Parathyroid adenoma (tissue), 2 donors: Measurements from ENCODE around the gene GALNT9.
"Not testable (repeated sequence)": the region's sequence is repeated elsewhere in the genome, so short reads cannot be mapped to it uniquely, and the experiment has no call there.

Experiments
- H2AFZ ChIP-seq: fragments of 300-600 bp; sonication (generic); one replicate; pipeline ENCODE4 v1.7.0; 2017; ENCODE audit warnings: antibody characterized with exemption, mild to moderate bottlenecking
- H3K27ac ChIP-seq: fragments of 300-600 bp; sonication (generic); one replicate; pipeline ENCODE4 v1.7.0; 2017
- H3K27me3 ChIP-seq: fragments of 300-600 bp; sonication (generic); one replicate; pipeline ENCODE4 v1.7.0; 2017; ENCODE audit warnings: low read length; ENCODE audit not compliant: control insufficient read depth, insufficient read depth
- H3K36me3 ChIP-seq: fragments of 300-600 bp; sonication (generic); one replicate; pipeline ENCODE4 v1.7.0; 2017; ENCODE audit warnings: low read length; ENCODE audit not compliant: control insufficient read depth, insufficient read depth
- H3K4me1 ChIP-seq: fragments of 300-600 bp; sonication (generic); one replicate; pipeline ENCODE4 v1.7.0; 2017; ENCODE audit warnings: control low read depth
- H3K4me2 ChIP-seq: fragments of 300-600 bp; sonication (generic); one replicate; pipeline ENCODE4 v1.7.0; 2017; ENCODE audit warnings: low read length
- H3K4me3 ChIP-seq: fragments of 300-600 bp; sonication (generic); one replicate; pipeline ENCODE4 v1.7.0; 2017; ENCODE audit warnings: low read depth, low read length
- H3K79me2 ChIP-seq: fragments of 300-600 bp; sonication (generic); one replicate; pipeline ENCODE4 v1.7.0; 2017; ENCODE audit warnings: control low read depth
- H3K9ac ChIP-seq: fragments of 300-600 bp; sonication (generic); one replicate; pipeline ENCODE4 v1.7.0; 2017; ENCODE audit warnings: mild to moderate bottlenecking
- H3K9me3 ChIP-seq: fragments of 300-600 bp; sonication (generic); one replicate; pipeline ENCODE4 v1.7.0; 2017; ENCODE audit warnings: low read length; ENCODE audit not compliant: control insufficient read depth
- CTCF ChIP-seq: fragments of 300-600 bp; sonication (generic); IDR thresholded peaks from one replicate; pipeline ENCODE4 v1.7.0; 2017; ENCODE audit warnings: antibody characterized with exemption, mild to moderate bottlenecking
- donor health status: primary hyperparathyroidism.

Gene GALNT9

GRCh38 chr12:132253698-132254480 is 75.5 kb downstream of the GALNT9 start:
- Histone ChIP-seq H2AFZ (no peak overlapping the region), H3K9ac (no peak overlapping the region), H3K27me3 (no peaks in the 10 kb centered on the region), H3K4me3 (no peak overlapping the region), H3K9me3 (no peaks in the 10 kb centered on the region), H3K27ac (no peak overlapping the region), H3K4me1 (no peaks in the 10 kb centered on the region), H3K4me2 (no peak overlapping the region), H3K36me3 (no peaks in the 10 kb centered on the region), H3K79me2 (no peaks in the 10 kb centered on the region)
- TF ChIP-seq CTCF, result no peak

GRCh38 chr12:132252981-132253380 is 76.4 kb downstream of the GALNT9 start:
- not testable (repeated sequence) for H3K27me3 ChIP-seq, H2AFZ ChIP-seq, H3K4me3 ChIP-seq, H3K27ac ChIP-seq, H3K79me2 ChIP-seq, H3K9me3 ChIP-seq, H3K9ac ChIP-seq, H3K4me1 ChIP-seq, H3K36me3 ChIP-seq, H3K4me2 ChIP-seq

GRCh38 chr12:132251741-132252490 is 77.5 kb downstream of the GALNT9 start:
- no peak overlapping the region for H3K27ac ChIP-seq
- no peak overlapping the region for H3K4me2 ChIP-seq
- H2AFZ ChIP-seq, result no peak overlapping the region
- H3K4me1 ChIP-seq, result no peaks in the 10 kb centered on the region
- no peaks in the 10 kb centered on the region for H3K79me2 ChIP-seq
- no peaks in the 10 kb centered on the region for H3K36me3 ChIP-seq
- no peak for TF ChIP-seq CTCF
- no peak overlapping the region for H3K4me3 ChIP-seq
- H3K27me3 ChIP-seq, result no peaks in the 10 kb centered on the region
- no peaks in the 10 kb centered on the region for H3K9me3 ChIP-seq
- H3K9ac ChIP-seq, result no peak overlapping the region

GRCh38 chr12:132251310-132251709 is 78.1 kb downstream of the GALNT9 start:
- H3K4me1 ChIP-seq, result no peaks in the 10 kb centered on the region
- no peak overlapping the region for H3K9ac ChIP-seq
- H2AFZ ChIP-seq, result no peak overlapping the region
- no peak overlapping the region for H3K27ac ChIP-seq
- H3K4me2 ChIP-seq, result no peak overlapping the region
- no peaks in the 10 kb centered on the region for H3K36me3 ChIP-seq
- H3K9me3 ChIP-seq, result no peaks in the 10 kb centered on the region
- no peak overlapping the region for H3K4me3 ChIP-seq
- H3K79me2 ChIP-seq, result no peaks in the 10 kb centered on the region
- TF ChIP-seq CTCF, result no peak
- no peaks in the 10 kb centered on the region for H3K27me3 ChIP-seq

- Histone ChIP-seq H3K4me3 (no peak overlapping the region), H3K79me2 (no peaks in the 10 kb centered on the region), H3K9me3 (no peaks in the 10 kb centered on the region), H3K27ac (no peak overlapping the region), H3K36me3 (no peaks in the 10 kb centered on the region), H3K4me2 (no peak overlapping the region), H3K27me3 (no peaks in the 10 kb centered on the region), H2AFZ (no peak overlapping the region), H3K4me1 (no peaks in the 10 kb centered on the region), H3K9ac (no peak overlapping the region)
- no peak for TF ChIP-seq CTCF
These were observed 78.7 kb downstream of the GALNT9 start for GRCh38 chr12:132250707-132251106.
